Measurements from ENCODE around the gene EPHA2.

EPHA2 gene

GRCh38 chr1:16091296-16091695, 64.6 kb downstream of the EPHA2 start:
- TF ChIP-seq, protein P1, sequence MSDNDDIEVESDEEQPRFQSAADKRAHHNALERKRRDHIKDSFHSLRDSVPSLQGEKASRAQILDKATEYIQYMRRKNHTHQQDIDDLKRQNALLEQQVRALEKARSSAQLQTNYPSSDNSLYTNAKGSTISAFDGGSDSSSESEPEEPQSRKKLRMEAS (IDR thresholded peaks at IDR 0.05; ENCODE audit: low read depth, low read length), result no peak
- no peak for TF ChIP-seq POLR2A (IDR thresholded peaks at IDR 0.05; ENCODE audit: extremely low read depth, insufficient read length)
- no peak for TF ChIP-seq MYC (IDR thresholded peaks at IDR 0.05; ENCODE audit: low read depth, low read length)
- TF ChIP-seq, protein P2, sequence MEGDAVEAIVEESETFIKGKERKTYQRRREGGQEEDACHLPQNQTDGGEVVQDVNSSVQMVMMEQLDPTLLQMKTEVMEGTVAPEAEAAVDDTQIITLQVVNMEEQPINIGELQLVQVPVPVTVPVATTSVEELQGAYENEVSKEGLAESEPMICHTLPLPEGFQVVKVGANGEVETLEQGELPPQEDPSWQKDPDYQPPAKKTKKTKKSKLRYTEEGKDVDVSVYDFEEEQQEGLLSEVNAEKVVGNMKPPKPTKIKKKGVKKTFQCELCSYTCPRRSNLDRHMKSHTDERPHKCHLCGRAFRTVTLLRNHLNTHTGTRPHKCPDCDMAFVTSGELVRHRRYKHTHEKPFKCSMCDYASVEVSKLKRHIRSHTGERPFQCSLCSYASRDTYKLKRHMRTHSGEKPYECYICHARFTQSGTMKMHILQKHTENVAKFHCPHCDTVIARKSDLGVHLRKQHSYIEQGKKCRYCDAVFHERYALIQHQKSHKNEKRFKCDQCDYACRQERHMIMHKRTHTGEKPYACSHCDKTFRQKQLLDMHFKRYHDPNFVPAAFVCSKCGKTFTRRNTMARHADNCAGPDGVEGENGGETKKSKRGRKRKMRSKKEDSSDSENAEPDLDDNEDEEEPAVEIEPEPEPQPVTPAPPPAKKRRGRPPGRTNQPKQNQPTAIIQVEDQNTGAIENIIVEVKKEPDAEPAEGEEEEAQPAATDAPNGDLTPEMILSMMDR (IDR thresholded peaks at IDR 0.05; ENCODE audit: low read depth, low read length), result no peak
- H3K4me3 ChIP-seq (ENCODE audit: low read depth, low read length), result no peak overlapping the region
- DNase-seq (ENCODE audit: low read depth), result no peak

DNA sequence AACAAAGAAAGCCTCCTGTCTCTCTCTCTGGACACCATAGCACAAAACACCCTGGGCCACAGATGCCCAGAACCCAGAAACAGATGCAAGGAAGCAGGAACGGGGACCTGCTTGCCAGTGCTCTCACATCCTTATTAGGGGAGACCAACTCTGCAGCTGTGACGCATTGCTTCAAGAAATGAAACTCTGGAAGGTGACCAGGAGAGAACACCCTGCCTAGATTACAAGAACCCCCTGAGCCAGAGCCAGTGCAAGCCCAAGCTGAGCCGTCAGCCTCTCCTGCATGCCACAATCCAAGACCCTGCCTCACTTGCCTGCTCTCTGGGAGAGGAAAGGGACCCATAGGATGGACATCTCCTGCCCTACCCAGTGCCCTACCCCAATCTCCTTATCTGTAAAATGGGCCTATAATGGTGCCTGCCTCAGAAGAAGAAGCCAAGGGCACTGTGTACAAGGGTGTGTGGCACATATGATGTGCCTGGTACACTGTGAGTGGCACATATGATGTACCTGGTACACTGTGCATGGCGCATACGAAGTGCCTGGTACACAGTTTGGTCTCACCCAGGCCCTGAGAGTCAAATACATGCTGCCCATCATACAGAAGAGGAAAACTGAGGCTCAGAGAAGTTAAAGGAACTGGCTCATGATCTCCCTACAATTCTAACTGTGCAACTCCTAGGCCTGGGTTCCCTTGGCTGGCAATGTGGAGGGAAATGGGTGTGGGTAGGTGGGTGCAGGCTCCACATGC, 65.6 kb downstream of the EPHA2 start:
- DNase-seq (ENCODE audit: low read depth), result no peak
- no peak overlapping the region for H3K4me3 ChIP-seq (ENCODE audit: low read depth, low read length)
- TF ChIP-seq, protein P2 (IDR thresholded peaks at IDR 0.05; ENCODE audit: low read depth, low read length), result no peak
- TF ChIP-seq POLR2A (IDR thresholded peaks at IDR 0.05; ENCODE audit: extremely low read depth, insufficient read length) (no peak), MYC (IDR thresholded peaks at IDR 0.05; ENCODE audit: low read depth, low read length) (no peak)
- TF ChIP-seq, protein P1 (IDR thresholded peaks at IDR 0.05; ENCODE audit: low read depth, low read length), result no peak

GRCh38 chr1:16088996-16089395, 66.9 kb downstream of the EPHA2 start:
- no peak overlapping the region for H3K4me3 ChIP-seq (ENCODE audit: low read depth, low read length)
- TF ChIP-seq, protein P2 (IDR thresholded peaks at IDR 0.05; ENCODE audit: low read depth, low read length), result no peak
- TF ChIP-seq POLR2A (IDR thresholded peaks at IDR 0.05; ENCODE audit: extremely low read depth, insufficient read length) (no peak), MYC (IDR thresholded peaks at IDR 0.05; ENCODE audit: low read depth, low read length) (no peak)
- TF ChIP-seq, protein P1 (IDR thresholded peaks at IDR 0.05; ENCODE audit: low read depth, low read length), result no peak
- no peak for DNase-seq (ENCODE audit: low read depth)

- H3K4me3 ChIP-seq (ENCODE audit: low read depth, low read length), result no peak overlapping the region
- DNase-seq (ENCODE audit: low read depth), result no peak
- TF ChIP-seq, protein P2 (IDR thresholded peaks at IDR 0.05; ENCODE audit: low read depth, low read length), result no peak
- TF ChIP-seq POLR2A (IDR thresholded peaks at IDR 0.05; ENCODE audit: extremely low read depth, insufficient read length), result no peak
- TF ChIP-seq MYC (IDR thresholded peaks at IDR 0.05; ENCODE audit: low read depth, low read length), result no peak
- TF ChIP-seq, protein P1 (IDR thresholded peaks at IDR 0.05; ENCODE audit: low read depth, low read length), result no peak
Measured at GRCh38 chr1:16088351-16088911, 67.4 kb downstream of the EPHA2 start.

- TF ChIP-seq, protein P2 (IDR thresholded peaks at IDR 0.05; ENCODE audit: low read depth, low read length), result no peak
- TF ChIP-seq POLR2A (IDR thresholded peaks at IDR 0.05; ENCODE audit: extremely low read depth, insufficient read length) (no peak), MYC (IDR thresholded peaks at IDR 0.05; ENCODE audit: low read depth, low read length) (no peak)
- TF ChIP-seq, protein P1 (IDR thresholded peaks at IDR 0.05; ENCODE audit: low read depth, low read length), result no peak
- no peak for DNase-seq (ENCODE audit: low read depth)
- H3K4me3 ChIP-seq (ENCODE audit: low read depth, low read length), result no peak overlapping the region
Measured at GRCh38 chr1:16087733-16088132, 68.1 kb downstream of the EPHA2 start.
